CD4-positive, alpha-beta T cell treated with Interleukin-17A for 4 hours (primary cell): ENCODE measurements around the gene SMPD1.
A peak's percentile ranks its signal among the peaks of the same experiment; 100 is the strongest.

Source experiments
- DNase-seq: peaks from one replicate; pipeline ENCODE4 v3.0.0-alpha.2; 2020; ENCODE audit warnings: mixed read lengths

The SMPD1 gene

GRCh38 chr11:6417907-6418556 lies 27.8 kb downstream of the SMPD1 start:
- DNase-seq, result no peak

GRCh38 chr11:6418557-6419008 lies 28.3 kb downstream of the SMPD1 start:
- peak; percentile 42 for DNase-seq

- DNase-seq, result peak; percentile 85
Measured at GRCh38 chr11:6419009-6419631, 28.8 kb downstream of the SMPD1 start, which contains the start of gene APBB1. Gene APBB1 (minus strand): TSS chr11:6419094. CDS start chr11:6411347, 7,747 bp downstream.

GRCh38 chr11:6420677-6421076 lies 30.4 kb downstream of the SMPD1 start:
- no peak for DNase-seq

GRCh38 chr11:6427516-6427915 lies 37.2 kb downstream of the SMPD1 start:
- no peak for DNase-seq

- DNase-seq, result no peak
Measured at GRCh38 chr11:6431861-6432260, 41.6 kb downstream of the SMPD1 start.

- DNase-seq, result no peak
Measured at GRCh38 chr11:6433998-6434660, 43.9 kb downstream of the SMPD1 start.

GRCh38 chr11:6437423-6437822 lies 47.1 kb downstream of the SMPD1 start:
- no peak for DNase-seq

- DNase-seq, result peak; percentile 12
Measured at GRCh38 chr11:6437993-6438392, 47.7 kb downstream of the SMPD1 start.

- DNase-seq, result peak; percentile 67
Measured at GRCh38 chr11:6438979-6439571, 48.8 kb downstream of the SMPD1 start.

GRCh38 chr11:6440906-6441358 lies 50.7 kb downstream of the SMPD1 start, which contains the start of gene HPX:
Gene HPX (minus strand): TSS chr11:6440987. CDS start chr11:6440963, 24 bp downstream.
- DNase-seq, result no peak

GRCh38 chr11:6442441-6442840 lies 52.2 kb downstream of the SMPD1 start:
- DNase-seq, result no peak

GRCh38 chr11:6443269-6444003 lies 53.2 kb downstream of the SMPD1 start:
- peak; percentile 76 for DNase-seq
